Spinal cord (tissue), 10 donors: ENCODE data around the gene TFPT. TPM values are rescaled to one million over a fixed set of nuclear protein-coding genes. Genes with fewer than 3 reads are reported as not detected.

Experiments
- DNase-seq, 6 donors: peaks; one replicate each; pipeline versions ENCODE4 v3.0.0 to v3.0.0-alpha.2; 2013 to 2015; ENCODE audit warnings: low spot score in 6 of 6, low read depth in 4 of 6
- H3K27ac ChIP-seq: one replicate; pipeline ENCODE4 v1.5.1; 2013; ENCODE audit warnings: low read depth, low read length, control low read depth
- H3K27me3 ChIP-seq: one replicate; pipeline ENCODE4 v1.6.1; 2013; ENCODE audit warnings: low read length; ENCODE audit not compliant: control insufficient read depth, insufficient read depth
- H3K36me3 ChIP-seq: one replicate; pipeline ENCODE4 v1.6.1; 2013; ENCODE audit warnings: low read length; ENCODE audit not compliant: control insufficient read depth, insufficient read depth
- H3K4me1 ChIP-seq: one replicate; pipeline ENCODE4 v1.6.1; 2013; ENCODE audit warnings: low read length; ENCODE audit not compliant: control insufficient read depth, insufficient read depth
- H3K4me3 ChIP-seq: one replicate; pipeline ENCODE4 v1.5.1; 2013; ENCODE audit warnings: low read depth, low read length, control low read depth
- H3K9me3 ChIP-seq: one replicate; pipeline ENCODE4 v1.6.1; 2013; ENCODE audit warnings: low read length; ENCODE audit not compliant: control insufficient read depth, insufficient read depth
- WGBS: methylation state at CpG from one replicate; pipeline ENCODE4 v1.1.5; 2013; ENCODE audit warnings: missing lambda C conversion rate; ENCODE audit not compliant: insufficient coverage; 5-methylcytosine and 5-hydroxymethylcytosine counted together
- polyA plus RNA-seq, 2 donors: library from polyadenylated mRNA; unstranded; fragments of 120-200 nt; gene quantifications; one replicate each; pipeline ENCODE4 v1.2.1, GENCODE V29; 2013; ENCODE audit not compliant: insufficient read length in 2 of 2
- total RNA-seq, 2 donors: library from RNA; depleted of rRNA in 1 of 2; stranded (reverse); fragments of 120-200 nt in 1 of 2; fragments of >200 nt in 1 of 2; gene quantifications; one replicate each; pipeline versions ENCODE4 v1.2.3 to v1.2.4, GENCODE V29; 2013 to 2014
- donor health status: healthy.

Gene TFPT
- total and polyA plus RNA-seq, 4 donors, result 8.4 to 34.5 (median 24.3) TPM

GRCh38 chr19:54094426-54095000 lies 20.9 kb downstream of the TFPT start:
- 78% methylated on average over 15 of the region's 17 CpGs for WGBS
- Histone ChIP-seq H3K4me3 (no peak overlapping the region), H3K27me3 (peaks cover 21% of the 10 kb centered on the region)

DNA sequence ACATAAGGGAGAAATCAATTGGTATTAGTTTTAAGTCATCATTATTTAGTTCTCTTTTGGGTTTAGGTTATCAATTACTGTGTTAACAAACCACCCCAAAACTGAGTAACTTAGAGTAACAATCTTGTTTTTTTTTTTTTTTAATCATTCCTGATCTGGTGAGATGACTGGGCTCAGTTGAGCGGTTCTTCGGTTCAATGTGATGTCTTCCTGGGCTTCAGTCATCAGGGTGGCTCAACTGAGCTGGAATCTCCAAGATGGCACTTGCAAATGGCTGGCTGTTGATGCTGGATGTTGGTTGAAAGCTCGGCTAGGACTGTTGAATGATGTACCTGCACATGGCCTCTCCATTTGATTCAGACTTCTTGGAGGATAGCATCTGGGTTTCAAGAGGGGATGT lies 31.0 kb downstream of the TFPT start:
- Histone ChIP-seq H3K27ac (no peak overlapping the region), H3K36me3 (no peaks in the 10 kb centered on the region), H3K27me3 (no peaks in the 10 kb centered on the region), H3K4me3 (no peak overlapping the region), H3K9me3 (peaks cover 3% of the 10 kb centered on the region), H3K4me1 (no peaks in the 10 kb centered on the region)
- WGBS, result 84% methylated on average over 3 of the region's 3 CpGs
- no peak for DNase-seq

More at GRCh38 chr19:54094426-54095000, 20.9 kb downstream of the TFPT start:
- no peak overlapping the region for H3K27ac ChIP-seq
- DNase-seq, result no peak
- no peaks in the 10 kb centered on the region for H3K36me3 ChIP-seq
- H3K9me3 ChIP-seq, result no peaks in the 10 kb centered on the region
- H3K4me1 ChIP-seq, result peaks cover 13% of the 10 kb centered on the region

DNA sequence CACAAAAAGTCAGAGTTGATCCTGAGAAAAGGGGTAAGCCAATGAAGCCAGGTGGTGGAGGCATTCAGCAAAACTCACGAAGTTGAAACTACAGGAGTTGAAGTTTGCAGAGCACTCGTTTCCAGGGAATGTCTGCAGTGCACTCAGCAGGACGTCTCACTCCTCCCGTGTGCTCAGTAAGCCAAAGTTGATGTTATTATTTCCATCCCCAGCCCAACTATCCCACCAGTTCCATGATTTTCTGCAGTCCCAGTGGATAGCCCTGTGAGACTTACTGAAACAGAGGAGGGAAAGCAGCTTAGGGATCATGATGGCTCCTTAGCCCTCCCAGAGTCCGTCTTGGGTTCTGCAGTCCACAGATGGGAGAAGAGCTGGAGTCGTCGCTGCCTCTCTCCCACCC lies 34.4 kb downstream of the TFPT start, which contains the start of gene TARM1:
Gene TARM1 (minus strand): TSS at position 334 of the 400 bp plus-strand sequence. CDS start 25 bp downstream, at position 309.
- H3K4me1 ChIP-seq, result no peaks in the 10 kb centered on the region
- WGBS, result 84% methylated on average over 3 of the region's 7 CpGs
- no peak within 1 kb of the TSS for H3K27ac ChIP-seq
- no peak for DNase-seq
- no peak within 1 kb of the TSS for H3K4me3 ChIP-seq
- H3K9me3 ChIP-seq, result peaks cover 3% of the 10 kb centered on the region
- no peaks in the 10 kb centered on the region for H3K36me3 ChIP-seq
- no peaks in the 10 kb centered on the region for H3K27me3 ChIP-seq

- WGBS, result no CpG with 5 or more reads among the region's 5 CpGs
- Histone ChIP-seq H3K27ac (no peak overlapping the region), H3K4me1 (no peaks in the 10 kb centered on the region), H3K9me3 (peaks cover 3% of the 10 kb centered on the region), H3K27me3 (no peaks in the 10 kb centered on the region), H3K4me3 (no peak overlapping the region), H3K36me3 (no peaks in the 10 kb centered on the region)
- DNase-seq, result no peak
These were observed 38.1 kb downstream of the TFPT start for GRCh38 chr19:54077334-54077733.

DNA sequence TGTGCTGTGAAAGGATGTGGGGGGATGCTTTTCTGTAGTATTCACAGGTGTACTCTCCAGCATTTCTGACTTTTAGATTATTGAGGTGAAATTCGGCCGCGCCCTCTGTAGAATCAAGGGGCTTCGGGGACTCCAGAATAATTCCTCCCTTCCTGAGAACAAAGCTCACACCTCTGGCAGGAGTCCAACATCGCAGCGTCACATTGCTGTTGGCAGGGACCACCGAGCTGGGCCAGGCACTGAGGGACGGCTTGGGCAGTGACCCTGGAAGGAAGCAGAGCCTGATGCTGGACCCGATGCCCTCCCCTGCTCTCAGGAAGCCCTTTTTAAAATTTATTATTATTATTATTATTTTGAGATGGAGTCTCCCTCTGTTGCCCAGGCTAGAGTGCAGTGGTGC lies 40.6 kb downstream of the TFPT start:
- H3K4me3 ChIP-seq, result no peak overlapping the region
- no peaks in the 10 kb centered on the region for H3K36me3 ChIP-seq
- H3K27ac ChIP-seq, result no peak overlapping the region
- no peak for DNase-seq
- no peaks in the 10 kb centered on the region for H3K4me1 ChIP-seq
- WGBS, result 43% methylated on average over 5 of the region's 9 CpGs
- H3K27me3 ChIP-seq, result no peaks in the 10 kb centered on the region
- no peaks in the 10 kb centered on the region for H3K9me3 ChIP-seq

DNA sequence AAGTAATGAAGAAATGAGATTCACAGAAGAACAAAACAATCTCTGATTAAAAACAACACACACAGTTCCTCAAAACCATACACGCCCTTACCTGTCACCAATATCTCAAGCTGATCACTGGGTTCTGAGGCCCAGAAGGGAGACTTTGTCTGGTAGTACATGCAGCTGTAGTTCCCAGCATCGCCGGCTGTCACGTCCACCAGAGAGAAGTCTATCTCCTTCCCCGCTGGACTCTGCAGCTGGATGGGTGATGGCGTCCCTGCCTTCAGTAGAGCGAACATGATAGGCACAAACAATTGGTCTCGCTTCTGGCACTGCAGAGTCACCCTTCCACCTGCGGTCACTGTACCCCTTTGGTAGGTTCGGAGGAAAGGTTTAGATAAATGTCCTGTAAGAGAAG lies 41.6 kb downstream of the TFPT start:
- Histone ChIP-seq H3K4me3 (no peak overlapping the region), H3K27ac (no peak overlapping the region), H3K36me3 (no peaks in the 10 kb centered on the region), H3K27me3 (no peaks in the 10 kb centered on the region), H3K4me1 (no peaks in the 10 kb centered on the region), H3K9me3 (no peaks in the 10 kb centered on the region)
- 93% methylated on average over 9 of the region's 10 CpGs for WGBS
- no peak for DNase-seq

- no peak for DNase-seq
- no peaks in the 10 kb centered on the region for H3K9me3 ChIP-seq
- no peak overlapping the region for H3K27ac ChIP-seq
- no peaks in the 10 kb centered on the region for H3K36me3 ChIP-seq
- H3K4me1 ChIP-seq, result no peaks in the 10 kb centered on the region
- WGBS, result 54% methylated on average over 5 of the region's 5 CpGs
- no peaks in the 10 kb centered on the region for H3K27me3 ChIP-seq
- H3K4me3 ChIP-seq, result no peak overlapping the region
These were observed 46.0 kb downstream of the TFPT start for GRCh38 chr19:54069470-54069869.

GRCh38 chr19:54063350-54064116 lies 51.9 kb downstream of the TFPT start, which contains the start of gene VSTM1:
VSTM1 (minus strand) TSS chr19:54063897; CDS start chr19:54063777, 120 bp downstream.
- no peaks in the 10 kb centered on the region for H3K36me3 ChIP-seq
- 77% methylated on average over 22 of the region's 34 CpGs for WGBS
- no peak within 1 kb of the TSS for H3K27ac ChIP-seq
- no peak within 1 kb of the TSS for H3K4me3 ChIP-seq
- DNase-seq, result no peak
- H3K4me1 ChIP-seq, result no peaks in the 10 kb centered on the region
- no peaks in the 10 kb centered on the region for H3K27me3 ChIP-seq
- H3K9me3 ChIP-seq, result no peaks in the 10 kb centered on the region

DNA sequence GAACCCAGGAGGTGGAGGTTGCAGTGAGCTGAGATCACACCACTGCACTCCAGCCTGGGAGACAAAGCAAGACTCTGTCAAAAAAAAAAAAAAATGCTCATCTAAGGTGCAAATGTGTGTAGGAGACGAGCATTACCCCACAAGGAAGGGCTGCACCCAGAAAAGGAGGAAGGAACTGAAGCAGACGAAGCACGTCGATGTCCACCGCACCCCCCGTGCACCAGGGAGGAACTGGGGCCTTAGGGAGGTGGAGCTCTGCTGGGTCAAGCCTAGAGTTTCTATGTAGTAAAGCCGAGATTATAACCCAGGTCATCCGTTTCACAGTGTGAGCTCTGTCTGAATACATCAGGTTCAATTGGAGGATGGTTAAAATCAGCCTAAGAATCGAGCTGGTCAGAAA lies 52.8 kb downstream of the TFPT start:
- Histone ChIP-seq H3K27me3 (no peaks in the 10 kb centered on the region), H3K4me1 (no peaks in the 10 kb centered on the region), H3K9me3 (no peaks in the 10 kb centered on the region), H3K27ac (no peak overlapping the region), H3K36me3 (no peaks in the 10 kb centered on the region), H3K4me3 (no peak overlapping the region)
- 75% methylated on average over 9 of the region's 9 CpGs for WGBS
- no peak for DNase-seq
